AG04450 (cell line): ENCODE data around the gene GAL. TPM values are rescaled to one million over a fixed set of nuclear protein-coding genes. Genes with fewer than 3 reads are reported as not detected.

ENCODE experiments used
- CTCF ChIA-PET: fragments of 300-600, 350-600 bp; formaldehyde crosslinking; extraction: SDS; loops from one replicate; lab custom pipeline; 2022; ENCODE audit warnings: antibody characterized with exemption, inconsistent platforms; lab: Charles Lee
- POLR2A ChIA-PET: fragments of 350-600 bp; formaldehyde crosslinking; extraction: SDS; loops from one replicate; lab custom pipeline; 2021; ENCODE audit warnings: antibody characterized with exemption, inconsistent platforms; lab: Yijun Ruan, JAX
- DNase-seq: peaks from one replicate; pipeline ENCODE4 v3.0.0-alpha.2; 2011; ENCODE audit warnings: low read depth, low spot score
- H3K27ac ChIP-seq: one replicate; pipeline ENCODE4 v1.5.1; 2012; ENCODE audit warnings: low read depth, low read length, control low read depth
- H3K27me3 ChIP-seq: one replicate; pipeline ENCODE4 v1.6.0; 2012; ENCODE audit warnings: low read length; ENCODE audit not compliant: control insufficient read depth, insufficient read depth
- H3K4me3 ChIP-seq: 2 replicates; pipeline ENCODE4 v1.5.1; 2011; ENCODE audit warnings: mild to moderate bottlenecking, low read depth, low read length, control low read depth
- H3K9me3 ChIP-seq: 2 replicates; pipeline ENCODE4 v1.5.1; 2012; ENCODE audit warnings: low read length; ENCODE audit not compliant: control insufficient read depth, insufficient read depth
- CTCF ChIP-seq: IDR thresholded peaks from 2 replicates; pipeline ENCODE4 v1.5.1; 2011; ENCODE audit warnings: low read depth, low read length, control low read depth, inconsistent platforms
- polyA plus RNA-seq: library from polyadenylated mRNA; depleted of rRNA; stranded (reverse); fragments of >200 nt; gene quantifications from 2 replicates; pipeline ENCODE4 v1.2.3, GENCODE V29; 2011

Gene GAL
- polyA plus RNA-seq, 1 experiment: 1.9 TPM

- POLR2A ChIA-PET: no interaction called here
- Histone ChIP-seq H3K27me3 (peaks cover 35% of the 10 kb centered on the region), H3K27ac (no peak overlapping the region), H3K9me3 (peaks cover 21% of the 10 kb centered on the region), H3K4me3 (no peak overlapping the region)
- CTCF ChIA-PET: no interaction called here
- no peak for TF ChIP-seq CTCF
- DNase-seq: no peak
These were observed 28.5 kb upstream of the GAL start for GRCh38 chr11:68655806-68656205.

- no peak for DNase-seq
- Histone ChIP-seq H3K4me3 (no peak overlapping the region), H3K27ac (no peak overlapping the region), H3K9me3 (peaks cover 31% of the 10 kb centered on the region), H3K27me3 (peaks cover 47% of the 10 kb centered on the region)
- ChIA-PET CTCF (no interaction called here), POLR2A (no interaction called here)
- TF ChIP-seq CTCF: no peak
These were observed 27.1 kb upstream of the GAL start for GRCh38 chr11:68657021-68657780.

- no peak for DNase-seq
- POLR2A ChIA-PET: interaction anchor here (2.1 kb wide), 1 partner anchor 19 kb away, joined by 6 read pairs; no protein-coding TSS in a partner anchor
- Histone ChIP-seq H3K27ac (no peak overlapping the region), H3K4me3 (no peak overlapping the region), H3K27me3 (peaks cover 41% of the 10 kb centered on the region), H3K9me3 (peaks cover 38% of the 10 kb centered on the region)
- no peak for TF ChIP-seq CTCF
- CTCF ChIA-PET: no interaction called here
These were observed 26.2 kb upstream of the GAL start for GRCh38 chr11:68658097-68658496.

GRCh38 chr11:68658661-68659060 is 25.7 kb upstream of the GAL start:
- CTCF ChIA-PET: no interaction called here
- DNase-seq: no peak

More at GRCh38 chr11:68658661-68659060, 25.7 kb upstream of the GAL start:
- peak overlapping the region; percentile 31 for H3K27ac ChIP-seq
- POLR2A ChIA-PET: interaction anchor here (2.1 kb wide), 1 partner anchor 19 kb away, joined by 6 read pairs; no protein-coding TSS in a partner anchor
- H3K27me3 ChIP-seq: peaks cover 43% of the 10 kb centered on the region
- TF ChIP-seq CTCF: no peak
- no peak overlapping the region for H3K4me3 ChIP-seq
- H3K9me3 ChIP-seq: peaks cover 41% of the 10 kb centered on the region
